HCT116 (cell line): Measurements from ENCODE around the gene CD96.
A peak's percentile ranks its signal among the peaks of the same experiment; 100 is the strongest.

ENCODE experiments used
- EZH2 ChIP-seq: fragments of 200-600 bp; sonication (generic); IDR thresholded peaks from 2 replicates; pipeline ENCODE4 v1.6.1; 2017; ENCODE audit warnings: antibody characterized with exemption, mixed run types
- JUND ChIP-seq: IDR thresholded peaks from 2 replicates; pipeline ENCODE4 v1.6.1; 2012
- POLR2A ChIP-seq: IDR thresholded peaks from 2 replicates; pipeline ENCODE4 v1.7.0; 2011; ENCODE audit warnings: borderline replicate concordance; ENCODE audit not compliant: insufficient read depth, insufficient read length; ENCODE audit errors: extremely low read depth
- POLR2AphosphoS5 ChIP-seq: IDR thresholded peaks from 2 replicates; pipeline ENCODE4 v1.6.1; 2011; ENCODE audit warnings: mild to moderate bottlenecking, low read depth, low read length, moderate library complexity
- SIN3A ChIP-seq: IDR thresholded peaks from 2 replicates; pipeline ENCODE4 v1.6.1; 2012; ENCODE audit warnings: low read depth
- SP1 ChIP-seq: IDR thresholded peaks from 2 replicates; pipeline ENCODE4 v1.6.1; 2012; ENCODE audit warnings: low read depth
- SRF ChIP-seq: IDR thresholded peaks from 2 replicates; pipeline ENCODE4 v1.6.1; 2012; ENCODE audit warnings: low read depth
- TCF7L2 ChIP-seq: IDR thresholded peaks from 2 replicates; pipeline ENCODE4 v1.7.0; 2011; ENCODE audit warnings: borderline replicate concordance, inconsistent platforms; ENCODE audit not compliant: insufficient read depth, insufficient read length; ENCODE audit errors: extremely low read depth
- YY1 ChIP-seq: IDR thresholded peaks from 2 replicates; pipeline ENCODE4 v1.6.1; 2011; ENCODE audit warnings: low read length, low read depth, moderate library complexity, mild to moderate bottlenecking; ENCODE audit not compliant: insufficient replicate concordance; ENCODE audit errors: extremely low read depth
- TF ChIP-seq, protein P1 (sequence below): IDR thresholded peaks from 2 replicates; pipeline ENCODE4 v1.6.1; 2012; ENCODE audit warnings: low read depth
- TF ChIP-seq, protein P2 (sequence below), 3 experiments: fragments of 200-600 bp in 1 of 3; sonication (generic) in 1 of 3; IDR thresholded peaks in 2 of 3; conservative IDR thresholded peaks in 1 of 3; 2 replicates each; pipeline ENCODE4 v1.5.1; 2012 to 2017; ENCODE audit warnings: low read depth in 2 of 3, low read length in 2 of 3, antibody characterized with exemption in 1 of 3, borderline replicate concordance in 1 of 3, control low read depth in 1 of 3, mild to moderate bottlenecking in 1 of 3, mixed read lengths in 1 of 3, mixed run types in 1 of 3, moderate library complexity in 1 of 3; ENCODE audit not compliant: insufficient read depth in 1 of 3
- TF ChIP-seq, protein P3 (sequence below): IDR thresholded peaks from 2 replicates; pipeline ENCODE4 v1.6.1; 2012
- TF ChIP-seq, protein P4 (sequence below): IDR thresholded peaks from 2 replicates; pipeline ENCODE4 v1.6.1; 2012

DNA sequence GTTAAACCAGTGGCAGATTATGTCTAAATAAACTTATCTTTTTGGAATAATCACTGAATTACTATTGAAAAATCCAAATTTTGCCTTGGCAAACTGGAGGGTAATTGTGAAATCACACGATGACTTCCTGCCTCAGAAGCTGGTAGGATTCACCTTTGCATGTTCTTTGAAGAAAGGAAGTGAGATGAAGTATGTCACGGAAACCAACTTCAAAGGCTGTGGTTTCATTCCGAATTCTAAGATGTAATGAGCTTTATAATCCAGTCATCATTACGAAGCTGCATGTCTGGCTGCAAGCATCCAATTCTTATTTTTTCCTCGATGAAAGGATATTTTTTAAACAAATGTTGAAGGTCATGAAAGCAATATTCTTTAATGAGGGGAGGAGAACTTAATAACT lies 68.2 kb downstream of the CD96 start:
- TF ChIP-seq, protein P1, sequence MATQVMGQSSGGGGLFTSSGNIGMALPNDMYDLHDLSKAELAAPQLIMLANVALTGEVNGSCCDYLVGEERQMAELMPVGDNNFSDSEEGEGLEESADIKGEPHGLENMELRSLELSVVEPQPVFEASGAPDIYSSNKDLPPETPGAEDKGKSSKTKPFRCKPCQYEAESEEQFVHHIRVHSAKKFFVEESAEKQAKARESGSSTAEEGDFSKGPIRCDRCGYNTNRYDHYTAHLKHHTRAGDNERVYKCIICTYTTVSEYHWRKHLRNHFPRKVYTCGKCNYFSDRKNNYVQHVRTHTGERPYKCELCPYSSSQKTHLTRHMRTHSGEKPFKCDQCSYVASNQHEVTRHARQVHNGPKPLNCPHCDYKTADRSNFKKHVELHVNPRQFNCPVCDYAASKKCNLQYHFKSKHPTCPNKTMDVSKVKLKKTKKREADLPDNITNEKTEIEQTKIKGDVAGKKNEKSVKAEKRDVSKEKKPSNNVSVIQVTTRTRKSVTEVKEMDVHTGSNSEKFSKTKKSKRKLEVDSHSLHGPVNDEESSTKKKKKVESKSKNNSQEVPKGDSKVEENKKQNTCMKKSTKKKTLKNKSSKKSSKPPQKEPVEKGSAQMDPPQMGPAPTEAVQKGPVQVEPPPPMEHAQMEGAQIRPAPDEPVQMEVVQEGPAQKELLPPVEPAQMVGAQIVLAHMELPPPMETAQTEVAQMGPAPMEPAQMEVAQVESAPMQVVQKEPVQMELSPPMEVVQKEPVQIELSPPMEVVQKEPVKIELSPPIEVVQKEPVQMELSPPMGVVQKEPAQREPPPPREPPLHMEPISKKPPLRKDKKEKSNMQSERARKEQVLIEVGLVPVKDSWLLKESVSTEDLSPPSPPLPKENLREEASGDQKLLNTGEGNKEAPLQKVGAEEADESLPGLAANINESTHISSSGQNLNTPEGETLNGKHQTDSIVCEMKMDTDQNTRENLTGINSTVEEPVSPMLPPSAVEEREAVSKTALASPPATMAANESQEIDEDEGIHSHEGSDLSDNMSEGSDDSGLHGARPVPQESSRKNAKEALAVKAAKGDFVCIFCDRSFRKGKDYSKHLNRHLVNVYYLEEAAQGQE: no peak
- TF ChIP-seq SRF (0 out of 2 replicates have a peak, but pooled peaks have one; percentile 26), EZH2 (no peak), JUND (peak; percentile 44; the same call in 1 of the 2 replicates), POLR2A (no peak), SP1 (peak; percentile 59), TCF7L2 (peak; percentile 99), SIN3A (no peak), YY1 (no peak), POLR2AphosphoS5 (no peak)
- TF ChIP-seq, protein P2, sequence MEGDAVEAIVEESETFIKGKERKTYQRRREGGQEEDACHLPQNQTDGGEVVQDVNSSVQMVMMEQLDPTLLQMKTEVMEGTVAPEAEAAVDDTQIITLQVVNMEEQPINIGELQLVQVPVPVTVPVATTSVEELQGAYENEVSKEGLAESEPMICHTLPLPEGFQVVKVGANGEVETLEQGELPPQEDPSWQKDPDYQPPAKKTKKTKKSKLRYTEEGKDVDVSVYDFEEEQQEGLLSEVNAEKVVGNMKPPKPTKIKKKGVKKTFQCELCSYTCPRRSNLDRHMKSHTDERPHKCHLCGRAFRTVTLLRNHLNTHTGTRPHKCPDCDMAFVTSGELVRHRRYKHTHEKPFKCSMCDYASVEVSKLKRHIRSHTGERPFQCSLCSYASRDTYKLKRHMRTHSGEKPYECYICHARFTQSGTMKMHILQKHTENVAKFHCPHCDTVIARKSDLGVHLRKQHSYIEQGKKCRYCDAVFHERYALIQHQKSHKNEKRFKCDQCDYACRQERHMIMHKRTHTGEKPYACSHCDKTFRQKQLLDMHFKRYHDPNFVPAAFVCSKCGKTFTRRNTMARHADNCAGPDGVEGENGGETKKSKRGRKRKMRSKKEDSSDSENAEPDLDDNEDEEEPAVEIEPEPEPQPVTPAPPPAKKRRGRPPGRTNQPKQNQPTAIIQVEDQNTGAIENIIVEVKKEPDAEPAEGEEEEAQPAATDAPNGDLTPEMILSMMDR (IDR thresholded peaks at IDR 0.05 in 2 of 3, conservative IDR thresholded peaks at IDR 0.05 in 1 of 3; ENCODE audit: borderline replicate concordance in 1 of 3, insufficient read depth in 1 of 3, low read depth in 2 of 3, low read length in 2 of 3): no peak
- TF ChIP-seq, protein P3, sequence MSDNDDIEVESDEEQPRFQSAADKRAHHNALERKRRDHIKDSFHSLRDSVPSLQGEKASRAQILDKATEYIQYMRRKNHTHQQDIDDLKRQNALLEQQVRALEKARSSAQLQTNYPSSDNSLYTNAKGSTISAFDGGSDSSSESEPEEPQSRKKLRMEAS: no peak
- TF ChIP-seq, protein P4, sequence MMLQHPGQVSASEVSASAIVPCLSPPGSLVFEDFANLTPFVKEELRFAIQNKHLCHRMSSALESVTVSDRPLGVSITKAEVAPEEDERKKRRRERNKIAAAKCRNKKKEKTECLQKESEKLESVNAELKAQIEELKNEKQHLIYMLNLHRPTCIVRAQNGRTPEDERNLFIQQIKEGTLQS: no peak
